Measurements from ENCODE around the gene CASZ1.

GRCh38 chr1:10714337-10715114 lies 81.9 kb downstream of the CASZ1 start:
- TF ChIP-seq POLR2A (IDR thresholded peaks at IDR 0.05; ENCODE audit: low read depth, low read length) (no peak), POLR2AphosphoS5 (IDR thresholded peaks at IDR 0.05; ENCODE audit: low read depth, low read length) (no peak)

Data from GM12892 (cell line).